MCF 10A (cell line): ENCODE results near the gene AGAP1. TPM values are rescaled to one million over a fixed set of nuclear protein-coding genes. Genes with fewer than 3 reads are reported as not detected.

Source experiments
- BruUV-seq: library from RNA; stranded (reverse); fragments of 400-500 nt; replicated peaks from 2 replicates; lab custom pipeline; 2021; lab: Mats Ljungman, UMichigan
- CTCF ChIA-PET: fragments of 300-600 bp; sonication (Branson Sonifier 250); formaldehyde crosslinking; extraction: SDS; loops from one replicate; lab custom pipeline; 2021; ENCODE audit warnings: antibody characterized with exemption, inconsistent platforms; lab: Yijun Ruan, JAX
- POLR2A ChIA-PET: fragments of 300-600, 350-650 bp; sonication (Branson Sonifier 250); formaldehyde crosslinking; extraction: SDS; loops from one replicate; lab custom pipeline; 2020; ENCODE audit warnings: antibody characterized with exemption, inconsistent platforms; lab: Yijun Ruan, JAX
- DNase-seq: peaks from one replicate; pipeline ENCODE4 v3.0.0-alpha.2; 2018; ENCODE audit not compliant: unreplicated experiment
- H3K27ac Mint-ChIP-seq: one replicate; pipeline ENCODE4 v1.8.0; 2022; ENCODE audit warnings: mild to moderate bottlenecking, low read depth, mixed read lengths; ENCODE audit not compliant: unreplicated experiment
- H3K27me3 Mint-ChIP-seq: one replicate; pipeline ENCODE4 v1.8.0; 2022; ENCODE audit warnings: mixed read lengths; ENCODE audit not compliant: insufficient read depth, unreplicated experiment
- H3K36me3 Mint-ChIP-seq: one replicate; pipeline ENCODE4 v1.8.0; 2022; ENCODE audit warnings: mild to moderate bottlenecking, moderate library complexity, mixed read lengths; ENCODE audit not compliant: insufficient read depth, unreplicated experiment
- H3K4me1 Mint-ChIP-seq: one replicate; pipeline ENCODE4 v1.8.0; 2022; ENCODE audit warnings: mixed read lengths; ENCODE audit not compliant: insufficient read depth, unreplicated experiment
- H3K4me3 Mint-ChIP-seq: one replicate; pipeline ENCODE4 v1.8.0; 2022; ENCODE audit warnings: mild to moderate bottlenecking, moderate library complexity, mixed read lengths; ENCODE audit not compliant: unreplicated experiment
- H3K9me3 Mint-ChIP-seq: one replicate; pipeline ENCODE4 v1.8.0; 2022; ENCODE audit warnings: mixed read lengths; ENCODE audit not compliant: unreplicated experiment
- intact Hi-C: fragments of 100-400 bp; cut with micrococcal nuclease; formaldehyde crosslinking; loops from 2 replicates; pipeline ENCODE4 v1.14.1; 2022
- total RNA-seq: library from RNA; stranded (reverse); gene quantifications from 2 replicates; pipeline ENCODE4 v1.2.3, GENCODE V29; 2022
- TF ChIP-seq, protein P1 (sequence below): fragments of 200-600 bp; IDR thresholded peaks from one replicate; pipeline ENCODE4 v1.8.0; 2022; ENCODE audit warnings: antibody characterized with exemption, mild to moderate bottlenecking; ENCODE audit not compliant: unreplicated experiment

Gene AGAP1
- total RNA-seq, 1 experiment from 2014 or later: 41.3 TPM

DNA sequence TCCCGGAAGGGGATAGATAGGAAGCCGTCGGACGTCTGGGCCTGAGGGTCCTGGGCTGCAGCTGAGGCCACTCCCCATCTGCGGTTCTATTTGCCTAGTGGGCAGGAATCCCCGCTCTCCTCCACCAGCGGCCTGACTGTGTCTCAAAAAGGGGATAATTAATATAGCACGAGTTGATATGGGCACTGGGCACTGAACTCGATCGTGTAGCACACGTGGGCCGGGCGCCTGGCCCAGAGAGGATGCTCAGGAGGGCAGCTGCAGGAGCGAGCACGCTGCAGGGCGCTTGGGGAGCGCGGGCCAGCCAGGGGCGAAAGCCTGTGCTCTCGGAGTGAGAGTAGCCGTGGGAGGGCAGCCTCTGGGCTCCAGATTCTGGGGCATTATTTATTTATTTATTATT, 683.1 kb downstream of the AGAP1 start:
- Mint-ChIP-seq H3K4me1 (peaks cover 15% of the 10 kb centered on the region), H3K27me3 (peaks cover 20% of the 10 kb centered on the region), H3K27ac (no peak overlapping the region), H3K36me3 (no peaks in the 10 kb centered on the region), H3K4me3 (no peak overlapping the region), H3K9me3 (no peaks in the 10 kb centered on the region)
- no peak for DNase-seq
- TF ChIP-seq, protein P1, sequence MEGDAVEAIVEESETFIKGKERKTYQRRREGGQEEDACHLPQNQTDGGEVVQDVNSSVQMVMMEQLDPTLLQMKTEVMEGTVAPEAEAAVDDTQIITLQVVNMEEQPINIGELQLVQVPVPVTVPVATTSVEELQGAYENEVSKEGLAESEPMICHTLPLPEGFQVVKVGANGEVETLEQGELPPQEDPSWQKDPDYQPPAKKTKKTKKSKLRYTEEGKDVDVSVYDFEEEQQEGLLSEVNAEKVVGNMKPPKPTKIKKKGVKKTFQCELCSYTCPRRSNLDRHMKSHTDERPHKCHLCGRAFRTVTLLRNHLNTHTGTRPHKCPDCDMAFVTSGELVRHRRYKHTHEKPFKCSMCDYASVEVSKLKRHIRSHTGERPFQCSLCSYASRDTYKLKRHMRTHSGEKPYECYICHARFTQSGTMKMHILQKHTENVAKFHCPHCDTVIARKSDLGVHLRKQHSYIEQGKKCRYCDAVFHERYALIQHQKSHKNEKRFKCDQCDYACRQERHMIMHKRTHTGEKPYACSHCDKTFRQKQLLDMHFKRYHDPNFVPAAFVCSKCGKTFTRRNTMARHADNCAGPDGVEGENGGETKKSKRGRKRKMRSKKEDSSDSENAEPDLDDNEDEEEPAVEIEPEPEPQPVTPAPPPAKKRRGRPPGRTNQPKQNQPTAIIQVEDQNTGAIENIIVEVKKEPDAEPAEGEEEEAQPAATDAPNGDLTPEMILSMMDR: no peak
- CTCF ChIA-PET: interaction anchor here (0.6 to 5.3 kb wide), 4 partner anchors 24 to 411 kb away, joined by 3 to 52 read pairs (median 3); no protein-coding TSS in a partner anchor
- intact Hi-C loops: no loop called here
- BruUV-seq: no TSS peak
- POLR2A ChIA-PET: no interaction called here

DNA sequence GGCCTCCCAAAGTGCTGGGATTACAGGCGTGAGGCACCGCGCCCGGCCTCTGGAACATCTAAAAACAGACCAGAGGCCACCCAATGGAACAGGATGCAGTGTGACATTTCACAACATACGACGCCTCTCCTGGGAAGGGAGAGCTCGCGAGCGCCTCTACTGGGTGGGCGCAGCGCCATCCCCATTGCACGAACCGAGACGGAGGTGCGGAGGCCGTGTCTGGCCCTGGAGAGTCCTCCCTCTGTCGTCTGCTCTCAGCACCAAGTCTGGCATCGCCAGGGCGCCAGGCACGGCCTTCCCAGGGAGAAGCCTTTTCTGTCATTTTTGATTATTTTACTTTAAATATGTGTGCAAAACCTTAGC, 683.7 kb downstream of the AGAP1 start:
- H3K36me3 Mint-ChIP-seq: no peaks in the 10 kb centered on the region
- peaks cover 14% of the 10 kb centered on the region for H3K27me3 Mint-ChIP-seq
- BruUV-seq: no TSS peak
- H3K4me1 Mint-ChIP-seq: peaks cover 13% of the 10 kb centered on the region
- H3K27ac Mint-ChIP-seq: no peak overlapping the region
- H3K4me3 Mint-ChIP-seq: no peak overlapping the region
- intact Hi-C loops: no loop called here
- TF ChIP-seq, protein P1: no peak
- CTCF ChIA-PET: interaction anchor here (0.6 to 5.3 kb wide), 9 partner anchors 9 to 412 kb away, joined by 3 to 52 read pairs (median 3); no protein-coding TSS in a partner anchor
- no peaks in the 10 kb centered on the region for H3K9me3 Mint-ChIP-seq
- DNase-seq: no peak
- POLR2A ChIA-PET: no interaction called here

DNA sequence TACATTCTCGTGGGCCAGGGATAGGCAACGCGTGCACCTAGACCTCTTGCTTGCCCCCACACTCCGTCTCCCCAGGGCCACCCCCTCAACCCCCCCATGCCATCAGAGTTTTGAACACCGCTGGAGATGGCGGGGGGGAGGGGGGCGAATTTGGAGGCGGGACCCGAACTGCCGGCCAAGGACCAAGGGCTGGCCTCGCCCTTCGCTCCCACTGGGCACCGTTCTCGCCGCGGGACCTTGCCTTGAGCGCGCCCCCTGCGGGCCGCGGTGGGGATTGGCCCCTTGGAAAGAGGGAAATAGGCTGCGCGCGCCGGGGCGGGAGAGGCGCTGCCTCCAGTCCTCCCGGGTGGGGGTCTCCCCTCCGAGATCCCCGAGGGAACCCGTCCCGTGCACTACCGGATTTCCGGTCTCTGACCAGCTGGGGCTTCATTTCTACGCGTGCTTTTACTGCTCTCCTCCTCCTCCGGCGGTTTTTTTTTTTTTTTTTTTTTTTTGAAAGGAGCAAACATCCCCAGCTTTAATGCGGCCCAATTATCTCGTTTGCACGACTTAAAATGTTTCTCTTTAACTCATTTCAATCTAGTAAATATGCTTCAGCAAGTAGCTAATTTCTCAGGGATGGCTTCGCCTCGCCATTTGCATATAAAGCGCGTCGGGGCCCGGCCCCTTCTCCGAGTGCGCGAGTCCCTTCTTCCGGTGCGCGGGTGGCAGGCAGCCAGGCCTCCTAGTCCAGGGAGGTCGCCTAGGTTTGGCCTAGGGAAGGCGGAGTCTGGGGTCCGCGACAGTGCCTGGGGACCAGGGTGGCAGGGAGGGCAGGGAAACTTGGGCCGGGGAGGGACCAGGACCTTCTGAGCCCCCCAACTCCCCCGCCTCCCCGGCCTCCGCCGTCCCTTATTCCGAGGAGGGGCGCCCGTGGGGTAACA, 684.4 kb downstream of the AGAP1 start:
- Mint-ChIP-seq H3K4me1 (peaks cover 13% of the 10 kb centered on the region), H3K9me3 (no peaks in the 10 kb centered on the region), H3K4me3 (no peak overlapping the region), H3K27me3 (peaks cover 14% of the 10 kb centered on the region), H3K27ac (no peak overlapping the region), H3K36me3 (no peaks in the 10 kb centered on the region)
- TF ChIP-seq, protein P1: peak; percentile 60
- BruUV-seq: no TSS peak
- ChIA-PET CTCF (interaction anchor here (0.6 to 5.3 kb wide), 9 partner anchors 8 to 398 kb away, joined by 3 to 52 read pairs (median 3); no protein-coding TSS in a partner anchor), POLR2A (interaction anchor here (0.7 kb wide), 1 partner anchor 995 kb away, joined by 3 read pairs; no protein-coding TSS in a partner anchor)
- DNase-seq: peak; percentile 43
- intact Hi-C loops: no loop called here

DNA sequence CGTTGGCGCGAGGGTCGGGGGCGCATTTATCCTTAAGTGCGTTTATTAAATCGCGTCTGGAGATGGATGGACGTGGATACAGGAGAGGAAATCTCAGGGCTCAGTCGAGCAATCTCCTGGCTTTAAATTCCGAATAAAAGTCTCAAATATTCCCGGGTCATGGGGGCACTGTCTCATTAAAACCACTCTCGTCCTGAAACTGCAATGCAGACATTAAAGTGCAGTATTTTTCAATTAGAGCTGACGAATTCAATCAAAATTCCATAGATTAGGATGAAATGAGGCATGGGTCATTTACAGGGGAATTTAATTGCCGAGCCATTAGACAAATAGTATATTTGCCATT, 685.0 kb downstream of the AGAP1 start:
- Mint-ChIP-seq H3K36me3 (no peaks in the 10 kb centered on the region), H3K27me3 (peaks cover 10% of the 10 kb centered on the region), H3K9me3 (no peaks in the 10 kb centered on the region), H3K4me1 (peaks cover 13% of the 10 kb centered on the region), H3K27ac (no peak overlapping the region), H3K4me3 (no peak overlapping the region)
- ChIA-PET CTCF (interaction anchor here (0.6 to 5.3 kb wide), 6 partner anchors 16 to 419 kb away, joined by 3 to 52 read pairs (median 5); no protein-coding TSS in a partner anchor), POLR2A (no interaction called here)
- DNase-seq: no peak
- TF ChIP-seq, protein P1: no peak
- no TSS peak for BruUV-seq
- intact Hi-C loops: no loop called here
